OCI-LY1 (cell line): ENCODE measurements around the gene CLRN3.

Experiments
- CTCF ChIP-seq: fragments of 200-600 bp; sonication (generic), shearing (Covaris generic); IDR thresholded peaks from 2 replicates; pipeline ENCODE4 v1.5.1; 2017; ENCODE audit warnings: mild to moderate bottlenecking, antibody characterized with exemption, low read length, moderate library complexity, mixed read lengths
- EZH2 ChIP-seq: fragments of 200-600 bp; sonication (generic), shearing (Covaris generic); IDR thresholded peaks from 2 replicates; pipeline ENCODE4 v1.8.0; 2017; ENCODE audit warnings: borderline replicate concordance, mixed run types, mild to moderate bottlenecking, antibody characterized with exemption, low read length, moderate library complexity, mixed read lengths

GRCh38 chr10:127909716-127910463, 17.1 kb upstream of the CLRN3 start:
- TF ChIP-seq CTCF (no peak), EZH2 (no peak)
